CD4-positive, alpha-beta T cell treated with Interleukin-2 at 100 ng/mL for 4 hours (primary cell): ENCODE data around the gene KDM4B.
"Not testable (repeated sequence)": the region's sequence is repeated elsewhere in the genome, so short reads cannot be mapped to it uniquely, and the experiment has no call there.

Experiments used
- DNase-seq: peaks from one replicate; pipeline ENCODE4 v3.0.0-alpha.2; 2020; ENCODE audit warnings: low spot score

The KDM4B gene

DNA sequence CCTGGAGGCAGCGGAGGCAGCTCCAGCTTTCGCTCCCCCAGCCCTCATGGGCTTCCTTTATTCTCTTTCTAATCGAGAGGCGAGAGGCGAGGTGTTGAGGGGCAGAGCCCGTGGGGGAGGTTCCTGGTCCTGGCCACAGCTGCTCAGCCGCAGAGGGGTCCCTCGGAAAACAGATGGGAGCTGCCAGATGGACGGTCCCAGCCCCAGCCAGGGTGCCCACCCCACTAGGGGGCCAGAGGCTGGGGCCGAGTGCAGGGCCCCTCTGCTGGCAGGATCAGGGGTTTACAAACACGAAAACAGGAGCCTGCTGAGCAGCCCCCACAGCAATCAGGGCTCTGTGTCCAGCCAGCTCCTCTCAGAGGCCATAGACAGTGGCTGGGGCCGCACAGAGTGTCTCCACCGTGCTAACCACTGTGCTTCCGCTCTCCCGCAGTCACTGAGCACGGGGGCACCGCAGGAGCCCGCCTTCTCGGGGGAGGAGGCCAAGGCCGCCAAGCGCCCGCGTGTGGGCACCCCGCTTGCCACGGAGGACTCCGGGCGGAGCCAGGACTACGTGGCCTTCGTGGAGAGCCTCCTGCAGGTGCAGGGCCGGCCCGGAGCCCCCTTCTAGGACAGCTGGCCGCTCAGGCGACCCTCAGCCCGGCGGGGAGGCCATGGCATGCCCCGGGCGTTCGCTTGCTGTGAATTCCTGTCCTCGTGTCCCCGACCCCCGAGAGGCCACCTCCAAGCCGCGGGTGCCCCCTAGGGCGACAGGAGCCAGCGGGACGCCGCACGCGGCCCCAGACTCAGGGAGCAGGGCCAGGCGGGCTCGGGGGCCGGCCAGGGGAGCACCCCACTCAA, 182.2 kb downstream of the KDM4B start:
- no peak for DNase-seq

DNA sequence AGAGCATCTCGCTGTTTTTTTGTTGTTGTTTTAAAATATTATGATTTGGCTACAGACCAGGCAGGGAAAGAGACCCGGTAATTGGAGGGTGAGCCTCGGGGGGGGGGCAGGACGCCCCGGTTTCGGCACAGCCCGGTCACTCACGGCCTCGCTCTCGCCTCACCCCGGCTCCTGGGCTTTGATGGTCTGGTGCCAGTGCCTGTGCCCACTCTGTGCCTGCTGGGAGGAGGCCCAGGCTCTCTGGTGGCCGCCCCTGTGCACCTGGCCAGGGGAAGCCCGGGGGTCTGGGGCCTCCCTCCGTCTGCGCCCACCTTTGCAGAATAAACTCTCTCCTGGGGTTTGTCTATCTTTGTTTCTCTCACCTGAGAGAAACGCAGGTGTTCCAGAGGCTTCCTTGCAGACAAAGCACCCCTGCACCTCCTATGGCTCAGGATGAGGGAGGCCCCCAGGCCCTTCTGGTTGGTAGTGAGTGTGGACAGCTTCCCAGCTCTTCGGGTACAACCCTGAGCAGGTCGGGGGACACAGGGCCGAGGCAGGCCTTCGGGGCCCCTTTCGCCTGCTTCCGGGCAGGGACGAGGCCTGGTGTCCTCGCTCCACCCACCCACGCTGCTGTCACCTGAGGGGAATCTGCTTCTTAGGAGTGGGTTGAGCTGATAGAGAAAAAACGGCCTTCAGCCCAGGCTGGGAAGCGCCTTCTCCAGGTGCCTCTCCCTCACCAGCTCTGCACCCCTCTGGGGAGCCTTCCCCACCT, 183.3 kb downstream of the KDM4B start:
- DNase-seq = no peak

DNA sequence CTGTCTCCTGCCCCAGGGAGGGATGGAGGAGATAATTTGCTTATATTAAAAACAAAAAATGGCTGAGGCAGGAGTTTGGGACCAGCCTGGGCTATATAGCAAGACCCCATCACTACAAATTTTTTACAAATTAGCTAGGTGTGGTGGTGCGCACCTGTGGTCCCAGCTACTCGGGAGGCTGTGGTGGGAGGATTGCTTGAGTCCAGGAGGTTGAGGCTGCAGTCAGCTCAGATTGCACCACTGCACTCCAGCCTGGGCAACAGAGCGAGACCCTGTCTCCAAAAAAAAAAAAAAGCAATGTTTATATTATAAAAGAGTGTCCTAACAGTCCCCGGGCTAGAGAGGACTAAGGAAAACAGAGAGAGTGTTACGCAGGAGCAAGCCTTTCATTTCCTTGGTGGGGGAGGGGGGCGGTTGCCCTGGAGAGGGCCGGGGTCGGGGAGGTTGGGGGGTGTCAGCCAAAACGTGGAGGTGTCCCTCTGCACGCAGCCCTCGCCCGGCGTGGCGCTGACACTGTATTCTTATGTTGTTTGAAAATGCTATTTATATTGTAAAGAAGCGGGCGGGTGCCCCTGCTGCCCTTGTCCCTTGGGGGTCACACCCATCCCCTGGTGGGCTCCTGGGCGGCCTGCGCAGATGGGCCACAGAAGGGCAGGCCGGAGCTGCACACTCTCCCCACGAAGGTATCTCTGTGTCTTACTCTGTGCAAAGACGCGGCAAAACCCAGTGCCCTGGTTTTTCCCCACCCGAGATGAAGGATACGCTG, 184.0 kb downstream of the KDM4B start:
- DNase-seq = no peak

DNA sequence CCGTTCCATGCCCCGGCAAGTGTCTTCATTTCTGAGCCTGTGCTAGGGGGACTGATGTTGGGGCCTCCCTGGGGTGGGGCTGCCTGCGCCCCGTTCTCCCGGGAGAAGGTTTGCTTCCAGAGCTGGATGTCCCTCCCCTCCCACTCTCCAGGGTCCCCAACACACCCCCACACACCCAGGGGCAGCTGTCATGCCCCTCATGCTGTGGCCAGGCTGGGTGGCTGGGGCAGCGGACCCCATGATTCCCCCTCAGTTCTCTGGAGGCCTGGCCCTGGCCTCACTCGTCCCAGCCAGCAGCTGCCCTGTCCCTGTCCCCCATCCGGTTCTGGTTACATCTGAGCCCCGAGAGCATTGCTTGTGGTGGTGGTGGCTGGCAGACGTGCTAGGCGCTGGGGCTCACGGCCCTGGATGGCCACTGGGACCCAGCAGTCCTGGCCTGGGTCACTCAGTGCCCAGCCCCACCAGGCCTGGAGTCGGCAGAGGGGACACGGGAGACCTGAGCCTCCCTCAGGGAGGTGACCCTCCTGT, 184.8 kb downstream of the KDM4B start:
- no peak for DNase-seq

DNA sequence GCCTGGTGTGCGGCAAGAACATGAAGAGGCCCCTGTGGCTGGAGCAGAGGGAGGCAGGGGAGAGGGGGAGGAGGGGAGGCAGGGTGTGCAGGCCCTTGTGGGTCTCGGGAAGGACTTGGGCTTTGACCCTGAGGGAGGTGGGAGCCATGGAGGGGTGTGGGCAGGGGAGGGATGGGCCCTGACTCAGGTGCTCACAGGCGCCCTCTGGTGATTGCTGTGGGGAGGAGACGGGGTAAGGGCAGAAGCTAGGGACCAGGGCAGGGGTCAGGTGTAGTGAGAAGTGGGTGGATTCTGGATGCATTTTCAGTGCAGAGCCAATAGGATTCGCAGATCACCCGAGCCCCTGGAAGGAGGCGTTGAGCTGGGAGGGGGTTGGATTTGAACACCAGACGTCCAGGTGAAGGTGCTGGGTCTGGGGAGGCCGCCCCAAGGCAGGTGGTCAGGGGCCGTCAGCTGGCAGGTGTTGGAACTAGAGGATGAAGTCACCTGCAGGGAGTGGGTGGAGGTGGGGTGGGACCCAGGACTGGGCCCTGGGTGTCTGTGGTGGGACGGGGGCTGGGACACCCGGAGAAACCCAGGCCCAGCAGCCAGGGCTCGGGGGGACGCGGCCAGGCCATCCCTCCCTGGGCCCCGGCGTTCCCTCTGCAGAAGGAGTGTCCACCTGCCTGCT, 185.4 kb downstream of the KDM4B start:
- peak; percentile 12 for DNase-seq

DNA sequence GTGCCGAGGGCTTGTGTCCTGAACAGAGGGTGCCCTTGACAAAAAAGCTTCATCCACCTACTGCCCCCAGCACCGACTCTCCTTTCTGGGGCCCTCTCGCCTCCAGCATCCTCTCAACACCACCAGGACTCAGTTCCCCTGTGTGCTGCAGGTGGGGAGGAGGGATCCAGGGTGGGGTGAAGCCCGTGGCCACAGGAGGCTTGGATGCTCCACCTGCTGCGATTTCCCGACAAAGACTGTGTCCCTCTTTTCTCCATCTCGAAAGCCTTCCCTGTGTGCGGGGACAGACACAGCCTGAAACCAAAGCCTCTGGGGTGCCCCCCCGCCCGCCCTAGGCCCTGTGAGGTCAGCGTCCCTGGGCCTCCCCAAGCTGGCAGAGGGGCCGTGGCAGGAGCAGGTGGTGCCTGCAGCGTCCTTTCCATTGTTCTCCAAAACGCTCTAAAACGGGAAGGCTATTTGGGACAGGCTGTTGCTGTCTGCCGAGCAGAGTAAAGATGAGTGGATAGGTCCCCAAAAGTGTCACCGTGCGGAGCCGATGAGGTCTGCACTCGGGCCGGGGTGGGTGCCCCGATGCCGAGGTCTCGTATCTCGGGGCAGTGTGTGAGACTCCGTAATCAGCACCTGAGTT, 186.0 kb downstream of the KDM4B start:
- DNase-seq = no peak

DNA sequence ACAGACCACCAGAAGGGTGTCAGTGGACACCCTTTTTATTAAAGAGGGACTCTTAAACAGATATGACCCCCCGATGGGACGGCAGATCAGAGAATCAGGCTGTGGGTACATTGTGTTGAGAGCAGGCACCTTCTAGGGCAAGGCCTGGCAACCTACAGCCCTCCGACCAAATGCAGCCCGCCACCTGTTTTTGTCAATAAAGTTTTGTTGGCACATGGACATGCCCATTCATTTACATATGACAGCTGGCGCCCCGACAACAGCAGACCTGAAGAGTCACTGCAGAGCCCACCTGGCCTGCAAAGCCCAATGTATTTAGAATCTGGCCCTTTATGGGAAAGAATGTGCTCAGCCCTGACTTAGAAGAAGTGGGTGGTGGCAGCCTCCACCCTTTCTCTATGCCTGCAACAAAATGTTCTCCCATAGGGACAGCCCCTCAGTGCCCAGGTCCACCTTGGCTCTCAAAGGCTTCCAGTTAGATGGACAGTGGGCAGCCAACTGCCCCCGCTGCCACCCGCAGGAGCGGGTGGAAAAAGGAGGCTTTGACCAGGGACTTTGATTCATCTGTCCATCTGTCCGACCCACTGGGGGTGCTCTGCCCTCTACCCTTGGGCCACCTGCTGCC, 186.8 kb downstream of the KDM4B start:
- no peak for DNase-seq

DNA sequence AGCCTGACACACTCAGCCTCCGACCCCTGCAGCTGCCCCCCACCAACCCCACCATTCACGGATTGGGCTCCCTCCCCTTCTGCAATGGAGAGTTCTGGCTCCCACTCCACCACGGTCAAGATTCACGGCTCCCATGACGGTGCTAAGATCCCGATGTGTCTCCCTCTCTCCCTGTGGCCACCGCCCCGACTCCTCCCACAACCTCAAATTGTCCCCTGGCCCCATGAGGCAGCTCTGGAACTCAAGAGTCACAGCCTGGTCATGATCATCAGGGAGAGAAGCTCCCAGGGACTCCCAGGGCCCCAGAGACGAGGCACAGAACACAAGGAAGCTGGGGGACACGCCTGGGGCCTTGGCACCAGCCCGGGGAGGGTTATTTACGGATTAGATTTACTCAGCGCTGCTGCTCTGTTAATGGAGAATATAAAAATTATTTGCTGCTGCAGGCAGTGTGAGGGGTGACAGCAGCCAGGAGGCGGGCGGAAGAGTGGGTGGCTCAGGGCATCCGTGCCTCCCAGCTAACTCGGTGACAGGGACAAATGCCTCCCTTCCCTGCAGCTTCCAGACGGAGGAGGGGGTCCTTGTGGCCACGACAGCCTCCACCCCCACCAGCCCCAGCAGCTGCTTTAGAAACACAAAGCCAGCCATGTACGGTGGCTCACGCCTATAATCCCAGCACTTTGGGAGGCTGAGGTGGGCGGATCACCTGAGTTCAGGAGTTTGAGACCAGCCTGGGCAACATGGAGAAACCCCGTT, 187.5 kb downstream of the KDM4B start:
- DNase-seq = no peak

DNA sequence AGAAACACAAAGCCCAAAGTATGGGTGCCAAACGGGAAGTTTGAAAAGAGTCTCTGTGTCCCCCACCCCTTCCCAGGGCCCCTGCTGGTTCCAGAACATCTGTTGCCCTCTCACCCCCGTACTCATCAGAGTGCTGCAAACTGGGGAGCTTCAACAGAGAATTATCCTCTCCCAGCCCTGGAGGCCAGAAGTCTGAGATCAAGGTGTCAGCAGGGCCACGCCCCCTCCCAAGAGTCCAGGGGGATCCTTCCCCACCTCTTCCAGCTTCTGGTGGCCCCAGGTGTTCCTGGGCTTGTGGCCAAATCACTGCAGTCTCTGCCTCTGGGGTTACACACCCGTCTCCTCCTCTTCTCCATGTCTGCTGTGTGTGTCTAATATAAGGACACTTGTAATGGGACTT, 188.3 kb downstream of the KDM4B start:
- no peak for DNase-seq

DNA sequence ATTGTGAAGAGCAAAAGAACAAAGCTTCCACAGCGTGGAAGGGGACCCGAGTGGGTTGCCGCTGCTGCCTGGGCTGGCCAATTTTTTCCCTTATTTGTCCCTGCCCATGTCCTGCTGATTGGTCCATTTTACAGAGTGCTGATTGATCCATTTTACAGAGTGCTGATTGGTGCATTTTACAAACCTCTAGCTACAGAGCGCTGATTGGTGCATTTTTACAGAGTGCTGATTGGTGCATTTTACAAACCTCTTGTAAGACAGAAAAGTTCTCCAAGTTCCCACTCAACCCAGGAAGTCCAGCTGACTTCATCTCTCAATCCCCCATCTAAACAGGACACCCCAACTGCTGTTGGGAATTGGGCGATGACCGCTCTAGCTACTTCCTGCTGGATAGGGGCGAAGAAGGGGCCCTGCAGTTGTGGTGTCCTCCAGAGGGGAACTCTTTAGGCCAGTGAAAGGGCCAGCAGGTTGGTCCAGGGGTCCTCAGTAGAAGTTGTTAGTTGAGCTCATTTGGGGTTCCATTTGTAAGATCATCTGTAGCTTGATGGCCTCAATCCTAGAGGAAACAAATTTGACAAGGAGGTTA, 189.7 kb downstream of the KDM4B start:
- DNase-seq = not testable (repeated sequence)

DNA sequence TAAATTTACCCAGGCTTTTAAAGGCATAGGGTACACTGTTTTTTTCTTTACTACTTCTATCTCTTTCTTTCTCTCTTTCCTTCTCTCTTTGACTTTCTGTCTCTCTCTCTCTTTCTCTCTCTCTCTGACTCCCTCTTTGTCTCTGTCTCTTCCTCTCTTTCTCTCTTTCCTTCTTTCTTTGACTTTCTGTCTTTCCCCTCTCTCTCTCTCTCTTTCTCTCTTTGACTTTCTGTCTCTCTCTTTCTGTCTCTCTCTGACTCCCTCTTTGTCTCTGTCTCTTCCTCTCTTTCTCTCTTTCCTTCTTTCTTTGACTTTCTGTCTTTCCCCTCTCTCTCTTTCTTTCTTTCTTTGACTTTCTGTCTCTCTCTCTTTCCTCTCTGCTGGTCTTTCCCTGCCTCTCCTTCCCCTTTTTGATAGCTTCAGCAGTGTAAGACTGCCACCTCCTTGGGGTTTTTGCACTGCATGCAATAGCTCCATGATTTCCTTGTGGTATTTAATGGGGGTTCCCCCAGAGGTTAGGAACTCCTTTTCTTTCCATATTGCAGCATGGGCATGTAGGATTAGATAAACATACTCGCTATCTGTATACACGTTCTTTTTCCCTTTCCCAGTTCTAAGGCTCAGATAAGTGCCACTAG, 191.4 kb downstream of the KDM4B start:
- not testable (repeated sequence) for DNase-seq

DNA sequence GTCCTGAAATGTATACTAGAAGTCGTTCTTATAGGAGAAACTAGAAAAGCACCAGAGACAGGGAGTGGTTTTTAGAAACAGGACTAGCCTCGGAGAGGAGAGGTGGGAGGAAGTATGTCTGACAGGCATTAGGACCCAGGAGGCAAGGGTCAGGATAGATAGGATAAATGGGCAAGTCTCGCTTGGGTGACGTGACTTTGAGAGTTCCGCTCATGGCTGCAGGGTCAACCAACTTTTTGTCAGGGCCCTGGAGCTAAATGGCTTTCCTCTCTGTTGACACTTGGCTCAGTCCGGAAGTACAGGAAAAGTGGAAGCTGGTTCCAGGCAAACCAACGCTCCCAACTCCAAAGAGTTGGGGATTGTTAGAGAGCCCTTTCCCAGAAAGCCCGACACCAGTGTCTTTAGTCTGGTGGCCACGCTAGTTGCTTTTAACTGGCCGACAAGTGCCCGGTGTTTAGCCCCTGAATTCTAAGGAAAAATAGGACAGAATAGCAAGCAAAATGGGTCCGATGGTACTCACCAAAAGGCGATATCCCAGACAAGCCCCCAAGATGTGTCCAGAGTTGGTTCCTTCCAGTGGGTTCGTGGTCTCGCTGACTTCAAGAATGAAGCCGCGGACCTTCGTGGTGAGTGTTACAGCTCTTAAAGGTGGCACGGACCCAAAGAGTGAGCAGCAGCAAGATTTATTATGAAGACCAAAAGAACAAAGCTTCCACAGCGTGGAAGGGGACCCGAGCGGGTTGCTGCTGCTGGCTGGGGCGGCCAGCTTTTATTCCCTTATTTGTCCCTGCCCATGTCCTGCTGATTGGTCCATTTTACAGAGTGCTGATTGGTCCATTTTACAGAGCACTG, 196.2 kb downstream of the KDM4B start:
- not testable (repeated sequence) for DNase-seq

DNA sequence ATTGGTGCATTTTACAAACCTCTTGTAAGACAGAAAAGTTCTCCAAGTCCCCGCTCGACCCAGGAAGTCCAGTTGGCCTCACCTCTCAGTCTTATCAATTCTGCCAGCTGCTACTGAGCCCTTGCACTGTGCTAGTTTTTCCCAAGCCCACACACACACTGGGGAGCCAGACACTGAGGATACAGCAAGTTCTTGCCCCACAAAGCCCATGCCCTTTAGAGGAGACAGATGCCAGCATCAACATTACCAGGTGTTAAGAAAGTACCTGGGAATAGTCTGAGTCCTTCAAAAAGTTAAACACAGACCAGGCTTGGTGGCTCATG, 196.7 kb downstream of the KDM4B start:
- DNase-seq = no peak

DNA sequence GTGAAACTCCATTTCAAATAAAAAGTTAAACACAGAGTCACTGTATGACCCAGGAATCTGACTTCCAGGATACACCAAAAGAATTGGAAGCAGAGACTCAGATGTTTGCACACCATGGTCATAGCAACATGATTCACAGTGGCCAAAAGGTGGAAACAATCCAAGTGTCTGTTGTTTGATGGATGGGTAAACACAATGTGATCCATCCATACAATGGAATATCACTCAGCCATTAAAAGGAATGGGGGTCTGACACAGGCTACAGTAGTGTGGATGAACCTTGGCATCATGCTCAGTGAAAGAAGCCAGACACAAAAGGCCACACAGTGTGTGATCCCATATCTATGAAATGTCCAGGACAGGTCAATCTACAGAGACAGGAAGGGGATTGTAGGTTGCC, 197.3 kb downstream of the KDM4B start:
- DNase-seq = no peak

DNA sequence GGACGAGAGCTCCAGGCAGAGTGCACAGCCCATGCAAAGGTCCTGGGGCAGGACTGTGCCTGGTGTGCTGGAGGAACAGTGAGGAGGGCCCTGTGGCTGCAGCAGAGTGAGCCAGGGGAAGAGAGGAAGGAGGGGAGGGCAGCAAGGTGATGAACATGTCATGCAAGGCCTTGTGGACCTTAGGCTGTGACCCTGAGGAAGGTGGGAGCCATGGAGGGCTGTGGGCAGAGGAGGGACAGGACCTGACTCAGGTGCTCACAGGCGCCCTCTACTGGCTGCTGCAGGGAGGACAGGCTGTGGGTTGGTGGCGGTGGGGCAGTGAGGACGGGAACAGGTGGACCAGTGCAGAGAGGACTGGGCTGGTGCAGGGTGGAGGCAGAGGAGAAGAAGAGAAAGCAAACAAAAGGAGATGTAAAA, 201.4 kb downstream of the KDM4B start:
- DNase-seq = peak; percentile 39

DNA sequence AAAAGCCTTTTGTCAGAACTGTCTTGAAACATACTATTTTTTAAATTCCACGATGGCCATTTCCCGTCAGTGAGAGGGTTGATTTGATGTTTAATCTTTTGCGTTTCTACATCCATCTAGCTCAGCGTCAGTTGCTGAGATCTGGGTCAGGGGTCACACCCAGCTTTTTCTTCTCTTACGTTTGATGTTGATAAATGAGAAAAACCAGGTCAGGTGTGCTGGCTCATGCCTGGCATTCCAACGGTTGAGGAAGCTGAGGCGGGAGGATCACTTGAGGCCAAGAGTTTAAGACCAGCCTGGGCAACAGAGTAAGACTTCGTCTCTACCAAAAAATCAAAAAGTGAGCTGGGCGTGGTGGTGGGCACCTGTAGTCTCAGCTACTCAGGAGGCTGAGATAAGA, 202.8 kb downstream of the KDM4B start:
- DNase-seq = no peak

DNA sequence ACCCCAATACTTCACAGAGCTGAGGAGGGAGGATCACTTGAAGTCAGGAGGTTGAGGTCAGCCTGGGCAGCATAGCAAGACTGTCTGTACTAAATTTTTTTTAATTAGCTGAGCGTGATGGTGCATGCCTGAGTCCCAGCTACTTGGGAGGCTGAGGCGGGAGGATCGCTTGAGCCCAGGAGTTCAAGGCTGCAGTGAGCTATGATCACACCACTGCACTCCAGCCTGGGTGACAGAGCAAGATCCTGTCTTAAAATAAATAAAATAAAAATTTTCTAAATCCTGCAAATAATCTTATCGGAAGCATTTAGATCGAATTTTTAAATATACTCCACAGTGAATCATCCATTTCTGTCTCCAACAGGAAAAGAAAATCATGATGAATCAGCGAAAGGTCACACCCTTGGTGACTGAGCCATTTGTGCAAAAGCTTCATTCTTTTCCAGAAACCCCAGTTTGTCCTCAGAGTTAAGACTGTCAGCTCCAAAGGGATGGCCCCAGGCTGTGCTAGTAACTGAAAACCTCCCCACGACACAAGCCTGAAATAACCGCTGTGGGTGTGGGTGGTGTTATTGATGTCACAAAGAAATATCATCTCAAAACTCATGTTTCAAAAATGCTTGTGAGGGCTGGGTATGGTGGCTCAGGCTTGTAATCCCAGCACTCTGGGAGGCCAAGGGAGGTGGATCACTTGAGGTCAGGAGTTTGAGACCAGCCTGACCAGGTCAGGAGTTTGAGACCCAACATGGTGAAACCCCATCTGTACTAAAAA, 204.1 kb downstream of the KDM4B start:
- no peak for DNase-seq

DNA sequence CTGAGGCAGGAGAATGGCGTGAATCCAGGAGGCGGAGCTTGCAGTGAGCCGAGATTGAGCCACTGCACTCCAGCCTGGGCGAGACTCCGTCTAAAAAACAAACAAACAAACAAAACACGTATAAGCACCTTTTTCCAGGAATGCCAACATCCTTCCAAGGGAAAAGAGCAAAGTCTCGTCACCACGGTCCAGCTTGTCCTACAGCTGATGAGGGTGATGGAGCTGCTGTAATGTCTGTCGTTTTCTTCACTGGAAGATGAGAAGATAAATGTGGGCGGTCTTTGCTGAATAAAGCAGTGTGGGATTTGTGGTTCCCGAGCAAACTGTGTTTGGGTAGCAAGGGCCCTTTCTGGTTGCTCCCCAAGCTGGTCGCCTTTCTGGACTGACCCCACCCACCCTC, 205.1 kb downstream of the KDM4B start:
- no peak for DNase-seq
